Activated CD4-positive, alpha-beta T cell treated with anti-CD3 and anti-CD28 coated beads, Interleukin-2, amount 10 ng/mL, durations not matched to agents 24 days and 14 days (primary cell): Measurements from ENCODE around the gene FHOD3. TPM values are rescaled to one million over a fixed set of nuclear protein-coding genes. Genes with fewer than 3 reads are reported as not detected.

ENCODE experiments used
- DNase-seq: peaks from one replicate; pipeline ENCODE4 v3.0.0; 2022
- H3K27ac Mint-ChIP-seq: one replicate; pipeline ENCODE4 v1.8.0; 2022; ENCODE audit warnings: mild to moderate bottlenecking, mixed read lengths
- H3K27me3 Mint-ChIP-seq: one replicate; pipeline ENCODE4 v1.8.0; 2022; ENCODE audit warnings: mixed read lengths
- H3K36me3 Mint-ChIP-seq: one replicate; pipeline ENCODE4 v1.8.0; 2022; ENCODE audit warnings: low read depth, mild to moderate bottlenecking, mixed read lengths
- H3K4me1 Mint-ChIP-seq: one replicate; pipeline ENCODE4 v1.8.0; 2021; ENCODE audit warnings: mixed read lengths
- H3K4me3 Mint-ChIP-seq: one replicate; pipeline ENCODE4 v1.8.0; 2022; ENCODE audit warnings: mild to moderate bottlenecking, moderate library complexity, mixed read lengths
- H3K9me3 Mint-ChIP-seq: one replicate; pipeline ENCODE4 v1.8.0; 2021; ENCODE audit warnings: mixed read lengths
- intact Hi-C: fragments of 100-400 bp; cut with micrococcal nuclease; formaldehyde crosslinking; loops from one replicate; pipeline ENCODE4 v1.15.1; 2023
- total RNA-seq: library from RNA; stranded (reverse); gene quantifications from 2 replicates; pipeline ENCODE4 v1.2.3, GENCODE V29; 2022

Gene FHOD3
- total RNA-seq, 1 donor from 2014 or later: not detected

- DNase-seq: no peak
- no peaks in the 10 kb centered on the region for H3K36me3 Mint-ChIP-seq
- H3K9me3 Mint-ChIP-seq: no peaks in the 10 kb centered on the region
- no peaks in the 10 kb centered on the region for H3K4me1 Mint-ChIP-seq
- H3K27ac Mint-ChIP-seq: no peak overlapping the region
- peaks cover 2% of the 10 kb centered on the region for H3K27me3 Mint-ChIP-seq
- intact Hi-C loops: no loop called here
- no peak overlapping the region for H3K4me3 Mint-ChIP-seq
These were observed 212.2 kb downstream of the FHOD3 start for GRCh38 chr18:36509646-36510197.

GRCh38 chr18:36511791-36512352 lies 214.4 kb downstream of the FHOD3 start:
- peaks cover 4% of the 10 kb centered on the region for H3K27me3 Mint-ChIP-seq
- no peak overlapping the region for H3K4me3 Mint-ChIP-seq
- DNase-seq: no peak
- H3K9me3 Mint-ChIP-seq: no peaks in the 10 kb centered on the region
- no peaks in the 10 kb centered on the region for H3K4me1 Mint-ChIP-seq
- intact Hi-C loops: no loop called here
- no peaks in the 10 kb centered on the region for H3K36me3 Mint-ChIP-seq
- H3K27ac Mint-ChIP-seq: no peak overlapping the region

GRCh38 chr18:36513556-36513955 lies 216.0 kb downstream of the FHOD3 start:
- no peak overlapping the region for H3K27ac Mint-ChIP-seq
- no peaks in the 10 kb centered on the region for H3K4me1 Mint-ChIP-seq
- H3K9me3 Mint-ChIP-seq: no peaks in the 10 kb centered on the region
- intact Hi-C loops: no loop called here
- no peaks in the 10 kb centered on the region for H3K36me3 Mint-ChIP-seq
- peaks cover 4% of the 10 kb centered on the region for H3K27me3 Mint-ChIP-seq
- DNase-seq: no peak
- H3K4me3 Mint-ChIP-seq: no peak overlapping the region

- H3K9me3 Mint-ChIP-seq: no peaks in the 10 kb centered on the region
- H3K27ac Mint-ChIP-seq: no peak overlapping the region
- H3K36me3 Mint-ChIP-seq: no peaks in the 10 kb centered on the region
- no peak overlapping the region for H3K4me3 Mint-ChIP-seq
- no peaks in the 10 kb centered on the region for H3K4me1 Mint-ChIP-seq
- DNase-seq: no peak
- H3K27me3 Mint-ChIP-seq: peaks cover 4% of the 10 kb centered on the region
- intact Hi-C loops: no loop called here
These were observed 217.3 kb downstream of the FHOD3 start for GRCh38 chr18:36514778-36515177.

- no peak overlapping the region for H3K4me3 Mint-ChIP-seq
- intact Hi-C loops: no loop called here
- H3K9me3 Mint-ChIP-seq: no peaks in the 10 kb centered on the region
- peaks cover 4% of the 10 kb centered on the region for H3K27me3 Mint-ChIP-seq
- H3K36me3 Mint-ChIP-seq: no peaks in the 10 kb centered on the region
- no peak overlapping the region for H3K27ac Mint-ChIP-seq
- H3K4me1 Mint-ChIP-seq: no peaks in the 10 kb centered on the region
- DNase-seq: no peak
These were observed 218.7 kb downstream of the FHOD3 start for GRCh38 chr18:36516258-36516657.

- Mint-ChIP-seq H3K36me3 (no peaks in the 10 kb centered on the region), H3K9me3 (no peaks in the 10 kb centered on the region), H3K4me3 (no peak overlapping the region), H3K27me3 (peaks cover 4% of the 10 kb centered on the region), H3K27ac (no peak overlapping the region), H3K4me1 (no peaks in the 10 kb centered on the region)
- no peak for DNase-seq
- intact Hi-C loops: no loop called here
These were observed 219.2 kb downstream of the FHOD3 start for GRCh38 chr18:36516726-36517125.

GRCh38 chr18:36518839-36519238 lies 221.3 kb downstream of the FHOD3 start:
- Mint-ChIP-seq H3K9me3 (no peaks in the 10 kb centered on the region), H3K27ac (no peak overlapping the region), H3K4me1 (no peaks in the 10 kb centered on the region), H3K27me3 (peaks cover 2% of the 10 kb centered on the region), H3K36me3 (no peaks in the 10 kb centered on the region), H3K4me3 (no peak overlapping the region)
- intact Hi-C loops: no loop called here
- no peak for DNase-seq

- Mint-ChIP-seq H3K9me3 (no peaks in the 10 kb centered on the region), H3K4me3 (no peak overlapping the region), H3K27ac (no peak overlapping the region), H3K4me1 (no peaks in the 10 kb centered on the region), H3K27me3 (peaks cover 2% of the 10 kb centered on the region), H3K36me3 (no peaks in the 10 kb centered on the region)
- no peak for DNase-seq
- intact Hi-C loops: no loop called here
These were observed 221.8 kb downstream of the FHOD3 start for GRCh38 chr18:36519358-36519757.

GRCh38 chr18:36522509-36522908 lies 225.0 kb downstream of the FHOD3 start:
- Mint-ChIP-seq H3K4me3 (no peak overlapping the region), H3K36me3 (no peaks in the 10 kb centered on the region), H3K4me1 (no peaks in the 10 kb centered on the region), H3K27ac (no peak overlapping the region), H3K27me3 (no peaks in the 10 kb centered on the region), H3K9me3 (no peaks in the 10 kb centered on the region)
- intact Hi-C loops: no loop called here
- DNase-seq: no peak

- Mint-ChIP-seq H3K27me3 (no peaks in the 10 kb centered on the region), H3K9me3 (no peaks in the 10 kb centered on the region)
These were observed 228.4 kb downstream of the FHOD3 start for GRCh38 chr18:36525913-36526312.

GRCh38 chr18:36526611-36527010 lies 229.1 kb downstream of the FHOD3 start:
- no peak overlapping the region for H3K27ac Mint-ChIP-seq
- H3K27me3 Mint-ChIP-seq: no peaks in the 10 kb centered on the region
- H3K9me3 Mint-ChIP-seq: no peaks in the 10 kb centered on the region
- H3K4me1 Mint-ChIP-seq: no peaks in the 10 kb centered on the region
- H3K4me3 Mint-ChIP-seq: no peak overlapping the region
- DNase-seq: no peak
- intact Hi-C loops: no loop called here
- H3K36me3 Mint-ChIP-seq: no peaks in the 10 kb centered on the region

More at GRCh38 chr18:36525913-36526312, 228.4 kb downstream of the FHOD3 start:
- H3K27ac Mint-ChIP-seq: no peak overlapping the region
- no peak for DNase-seq
- no peaks in the 10 kb centered on the region for H3K36me3 Mint-ChIP-seq
- no peak overlapping the region for H3K4me3 Mint-ChIP-seq
- intact Hi-C loops: no loop called here
- no peaks in the 10 kb centered on the region for H3K4me1 Mint-ChIP-seq

- Mint-ChIP-seq H3K36me3 (no peaks in the 10 kb centered on the region), H3K27ac (no peak overlapping the region), H3K4me3 (no peak overlapping the region), H3K27me3 (no peaks in the 10 kb centered on the region), H3K9me3 (no peaks in the 10 kb centered on the region), H3K4me1 (no peaks in the 10 kb centered on the region)
- intact Hi-C loops: no loop called here
- no peak for DNase-seq
These were observed 229.5 kb downstream of the FHOD3 start for GRCh38 chr18:36527051-36527450.

GRCh38 chr18:36527740-36528455 lies 230.4 kb downstream of the FHOD3 start:
- Mint-ChIP-seq H3K27me3 (no peaks in the 10 kb centered on the region), H3K9me3 (no peaks in the 10 kb centered on the region), H3K4me3 (no peak overlapping the region), H3K27ac (no peak overlapping the region), H3K36me3 (no peaks in the 10 kb centered on the region), H3K4me1 (no peaks in the 10 kb centered on the region)
- intact Hi-C loops: no loop called here
- no peak for DNase-seq

- no peak for DNase-seq
- intact Hi-C loops: no loop called here
- no peaks in the 10 kb centered on the region for H3K9me3 Mint-ChIP-seq
- no peaks in the 10 kb centered on the region for H3K36me3 Mint-ChIP-seq
- no peak overlapping the region for H3K27ac Mint-ChIP-seq
- peaks cover 5% of the 10 kb centered on the region for H3K4me1 Mint-ChIP-seq
- no peaks in the 10 kb centered on the region for H3K27me3 Mint-ChIP-seq
- no peak overlapping the region for H3K4me3 Mint-ChIP-seq
These were observed 232.2 kb downstream of the FHOD3 start for GRCh38 chr18:36529747-36530146.
